Measurements from ENCODE around the gene WFIKKN1. TPM values are rescaled to one million over a fixed set of nuclear protein-coding genes. Genes with fewer than 3 reads are reported as not detected.

Gene WFIKKN1
- total RNA-seq, 1 experiment from 2014 or later: 0.11 TPM

DNA sequence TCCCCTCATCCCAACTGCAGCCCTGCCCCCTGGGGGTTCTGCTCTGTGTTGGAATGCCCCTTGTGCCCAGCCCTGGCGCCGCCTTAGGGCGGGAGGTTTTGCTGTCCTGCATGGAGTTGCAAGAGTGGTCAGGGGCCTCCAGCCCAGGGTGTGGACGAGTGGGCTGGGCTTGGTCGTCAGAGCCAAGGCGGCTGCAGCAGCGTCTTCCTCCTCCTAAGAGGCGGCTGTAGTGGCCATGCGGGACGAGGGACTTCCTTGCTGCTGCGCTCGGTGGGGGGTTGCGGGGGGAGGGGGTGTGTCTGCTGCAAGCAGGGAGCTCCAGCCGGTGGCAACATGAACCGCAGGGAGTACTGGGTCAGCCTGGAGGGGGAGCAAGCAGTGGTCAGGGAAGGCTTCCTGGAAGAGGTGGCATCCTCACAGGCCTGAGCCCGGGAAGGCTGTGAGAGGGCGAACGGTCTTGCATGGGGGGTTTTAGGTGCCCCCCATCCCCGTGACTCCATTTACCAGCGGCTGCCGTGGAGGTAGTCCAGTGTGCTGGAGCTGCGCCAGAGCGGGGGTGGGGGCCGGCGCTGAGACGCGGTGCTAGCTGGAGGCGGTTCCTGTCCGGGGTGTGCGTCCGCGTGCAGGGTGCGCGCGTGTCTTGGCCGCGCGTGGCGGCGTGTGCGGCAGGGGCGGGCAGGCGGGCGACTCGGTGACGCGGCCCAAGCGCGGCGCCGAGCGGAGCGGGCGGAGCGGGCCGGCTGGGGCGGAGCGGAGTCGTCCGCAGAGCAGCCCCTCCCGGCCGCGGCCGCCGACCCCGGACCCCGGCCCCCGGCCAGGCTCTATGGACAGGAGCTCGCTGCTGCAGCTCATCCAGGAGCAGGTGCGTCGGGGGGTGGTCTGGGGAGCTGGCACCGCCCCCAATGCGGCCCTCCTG is 44.4 kb downstream of the WFIKKN1 start, which contains the start of gene RHBDL1:
Gene RHBDL1, plus strand, starts transcription at position 704 of the 916 bp plus-strand sequence. Its CDS starts 120 bp downstream, at position 824.
- no TSS peak for BruUV-seq (replicated peaks)
- Histone ChIP-seq H3K4me3 (ENCODE audit: low read length) (no peak within 1 kb of the TSS), H3K4me2 (ENCODE audit: low read length) (no peak within 1 kb of the TSS), H3K36me3 (ENCODE audit: low read depth, low read length) (no peaks in the 10 kb centered on the region; the same call in 1 of the 2 replicates), H3K27ac (ENCODE audit: low read length) (no peak within 1 kb of the TSS), H3K27me3 (ENCODE audit: low read length) (no peaks in the 10 kb centered on the region), H3K9ac (ENCODE audit: low read length) (no peak within 1 kb of the TSS), H3K79me2 (ENCODE audit: low read length) (no peaks in the 10 kb centered on the region), H3F3A (ENCODE audit: low read length, unreplicated experiment) (no peaks in the 10 kb centered on the region), H3K4me1 (ENCODE audit: insufficient read depth, low read length) (no peaks in the 10 kb centered on the region), H3K9me3 (ENCODE audit: low read length) (no peaks in the 10 kb centered on the region), H3K9me2 (replicated peaks; ENCODE audit: low read length) (no peaks in the 10 kb centered on the region), H2AFZ (ENCODE audit: low read length) (no peak within 1 kb of the TSS), H4K20me1 (ENCODE audit: low read length) (no peaks in the 10 kb centered on the region)
- TF ChIP-seq CTCF (conservative IDR thresholded peaks at IDR 0.05; ENCODE audit: low read depth, low read length) (no peak), EZH2phosphoT487 (IDR thresholded peaks at IDR 0.05; ENCODE audit: borderline replicate concordance, low read length) (no peak), EZH2 (IDR thresholded peaks at IDR 0.05; ENCODE audit: low read length, unreplicated experiment) (no peak)
- intact Hi-C loops (cut with micrococcal nuclease): no loop called here
- no peak for ATAC-seq
- DNase-seq: no peak
- POLR2A ChIA-PET (ENCODE audit: unreplicated experiment): interaction anchor here (0.7 kb wide), 1 partner anchor 110 kb away, joined by 11 read pairs; no protein-coding TSS in a partner anchor
- CTCF ChIA-PET: no interaction called here

DNA sequence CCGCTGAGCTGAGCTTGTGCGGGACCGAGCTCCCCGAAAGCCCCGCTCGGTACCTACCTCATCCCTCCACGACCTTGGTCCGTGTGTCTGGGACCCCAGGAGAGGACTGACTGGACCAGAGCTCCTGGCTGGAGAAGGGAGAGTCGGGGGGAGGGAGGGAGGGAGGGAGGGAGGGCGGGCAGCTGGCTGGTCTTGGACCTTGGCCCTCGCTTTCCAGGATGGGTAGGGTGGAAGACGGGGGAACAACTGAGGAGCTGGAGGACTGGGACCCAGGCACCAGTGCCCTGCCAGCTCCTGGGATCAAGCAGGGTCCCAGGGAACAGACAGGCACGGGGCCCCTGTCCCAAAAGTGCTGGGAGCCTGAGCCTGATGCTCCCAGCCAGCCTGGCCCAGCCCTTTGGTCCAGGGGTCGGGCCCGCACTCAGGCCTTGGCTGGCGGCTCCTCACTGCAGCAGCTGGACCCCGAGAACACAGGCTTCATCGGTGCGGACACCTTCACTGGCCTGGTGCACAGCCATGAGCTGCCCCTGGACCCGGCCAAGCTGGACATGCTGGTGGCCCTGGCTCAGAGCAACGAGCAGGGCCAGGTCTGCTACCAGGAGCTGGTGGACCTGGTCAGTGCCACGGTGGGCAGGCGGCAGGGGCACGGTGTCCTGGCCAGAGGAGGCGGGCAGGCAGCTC is 45.2 kb downstream of the WFIKKN1 start:
- POLR2A ChIA-PET (ENCODE audit: unreplicated experiment): interaction anchor here (0.7 kb wide), 1 partner anchor 110 kb away, joined by 11 read pairs; no protein-coding TSS in a partner anchor
- ATAC-seq: no peak
- Histone ChIP-seq H3K79me2 (ENCODE audit: low read length) (peaks cover 7% of the 10 kb centered on the region), H3F3A (ENCODE audit: low read length, unreplicated experiment) (no peaks in the 10 kb centered on the region), H3K9me2 (replicated peaks; ENCODE audit: low read length) (no peaks in the 10 kb centered on the region), H3K9ac (ENCODE audit: low read length) (no peak overlapping the region), H3K4me2 (ENCODE audit: low read length) (no peak overlapping the region), H4K20me1 (ENCODE audit: low read length) (no peaks in the 10 kb centered on the region), H3K27ac (ENCODE audit: low read length) (no peak overlapping the region), H3K9me3 (ENCODE audit: low read length) (no peaks in the 10 kb centered on the region), H3K4me3 (ENCODE audit: low read length) (no peak overlapping the region), H3K27me3 (ENCODE audit: low read length) (no peaks in the 10 kb centered on the region), H3K36me3 (ENCODE audit: low read depth, low read length) (no peaks in the 10 kb centered on the region; the same call in 1 of the 2 replicates), H3K4me1 (ENCODE audit: insufficient read depth, low read length) (no peaks in the 10 kb centered on the region), H2AFZ (ENCODE audit: low read length) (no peak overlapping the region)
- intact Hi-C loops (cut with micrococcal nuclease): no loop called here
- CTCF ChIA-PET: no interaction called here
- no TSS peak for BruUV-seq (replicated peaks)
- no peak for DNase-seq
- TF ChIP-seq EZH2phosphoT487 (IDR thresholded peaks at IDR 0.05; ENCODE audit: borderline replicate concordance, low read length): no peak
- no peak for TF ChIP-seq EZH2 (IDR thresholded peaks at IDR 0.05; ENCODE audit: low read length, unreplicated experiment)
- TF ChIP-seq CTCF (conservative IDR thresholded peaks at IDR 0.05; ENCODE audit: low read depth, low read length): no peak
